Hypothalamus (tissue), 51 donors: Measurements from ENCODE around the gene UCP2.
A peak's percentile ranks its signal among the peaks of the same experiment; 100 is the strongest.

Source experiments
- DNase-seq, 51 donors: peaks; one replicate each; lab custom pipeline; 2025; lab: John Stamatoyannopoulos, UW

The UCP2 gene

DNA sequence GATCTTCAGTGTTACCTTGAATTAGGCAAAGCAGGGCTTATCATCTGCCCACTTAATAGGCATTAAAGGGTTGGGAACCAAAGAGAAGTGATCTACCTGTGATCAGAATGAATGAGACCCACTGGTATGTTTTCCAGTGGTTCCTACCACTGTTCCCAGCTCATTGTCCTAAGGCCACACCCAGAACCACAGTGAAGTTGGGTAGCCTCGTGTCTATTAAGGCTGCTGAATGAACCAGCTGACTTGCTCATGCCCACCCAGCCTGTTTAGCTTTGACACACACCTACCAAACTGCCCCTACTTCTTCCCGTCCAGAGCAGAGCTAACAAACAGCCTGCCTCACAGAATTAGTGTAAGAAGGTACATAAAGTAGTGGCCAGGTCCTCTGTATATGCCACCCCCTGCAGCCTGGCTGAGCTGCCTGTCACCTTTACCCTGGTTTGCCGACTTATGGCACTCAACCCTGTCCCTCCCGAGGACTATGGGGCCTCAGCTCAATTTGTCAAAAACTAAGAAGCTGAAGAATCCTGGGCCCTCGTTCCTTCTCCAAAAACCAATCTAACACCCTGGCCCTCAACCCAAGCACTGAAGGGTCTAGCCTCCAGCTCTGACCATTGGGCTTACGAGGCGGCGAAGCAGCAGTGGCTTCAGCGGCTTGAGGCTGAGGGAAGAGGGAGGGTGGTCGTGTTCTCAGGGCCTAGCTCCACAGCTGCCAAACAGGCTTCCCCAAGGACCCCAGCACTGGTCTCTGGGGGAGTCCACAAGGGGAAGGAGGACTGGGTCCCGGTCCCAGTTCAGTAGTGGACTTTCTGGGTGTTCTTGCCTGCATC is 9.8 kb downstream of the UCP2 start:
- no peak for DNase-seq

DNA sequence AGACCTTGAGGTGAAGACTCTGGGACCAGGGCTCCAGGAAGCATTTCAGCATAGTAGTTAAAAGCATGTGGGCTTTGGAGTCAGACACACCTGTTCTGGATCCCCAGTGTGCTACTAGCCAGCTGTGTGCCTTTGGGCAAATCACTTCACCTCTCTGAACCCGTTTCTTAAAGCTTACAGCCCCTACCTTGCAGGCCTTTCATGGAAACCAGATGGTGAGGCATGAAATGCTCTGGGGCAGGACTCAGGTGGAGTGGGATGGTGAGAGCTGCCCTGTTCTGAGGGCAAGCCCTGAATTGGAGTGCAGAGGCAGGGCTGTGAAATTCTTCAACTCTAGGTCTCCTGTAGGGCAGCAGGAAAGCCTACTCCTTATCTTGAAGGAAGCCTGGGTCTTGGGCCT is 10.5 kb downstream of the UCP2 start:
- no peak for DNase-seq

DNA sequence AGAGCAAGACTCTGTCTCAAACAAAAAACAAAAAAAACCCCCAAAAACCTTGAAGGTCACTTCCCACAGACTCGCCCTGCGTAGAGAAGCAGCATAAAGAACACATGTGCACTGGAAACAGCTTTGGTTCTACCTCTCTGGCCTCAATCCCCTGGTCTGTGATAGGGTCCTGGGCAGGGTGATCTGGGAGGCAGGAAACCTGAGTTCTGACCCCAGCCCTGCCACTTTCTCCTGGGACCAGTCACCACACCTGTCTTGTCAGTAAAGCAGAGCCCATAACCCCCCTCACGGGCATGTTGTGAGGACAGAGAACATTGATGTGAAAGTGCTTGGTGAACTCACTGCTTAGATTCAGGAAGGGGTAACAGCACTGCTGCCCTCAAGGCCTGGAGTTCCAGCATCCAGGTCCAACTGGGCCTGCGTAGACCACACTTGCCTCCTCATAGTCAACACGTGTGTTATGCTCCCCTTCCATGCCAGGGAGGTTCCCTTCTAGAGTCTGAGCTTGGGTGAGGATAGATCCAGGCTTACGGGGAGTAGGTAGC is 11.4 kb downstream of the UCP2 start:
- no peak for DNase-seq

DNA sequence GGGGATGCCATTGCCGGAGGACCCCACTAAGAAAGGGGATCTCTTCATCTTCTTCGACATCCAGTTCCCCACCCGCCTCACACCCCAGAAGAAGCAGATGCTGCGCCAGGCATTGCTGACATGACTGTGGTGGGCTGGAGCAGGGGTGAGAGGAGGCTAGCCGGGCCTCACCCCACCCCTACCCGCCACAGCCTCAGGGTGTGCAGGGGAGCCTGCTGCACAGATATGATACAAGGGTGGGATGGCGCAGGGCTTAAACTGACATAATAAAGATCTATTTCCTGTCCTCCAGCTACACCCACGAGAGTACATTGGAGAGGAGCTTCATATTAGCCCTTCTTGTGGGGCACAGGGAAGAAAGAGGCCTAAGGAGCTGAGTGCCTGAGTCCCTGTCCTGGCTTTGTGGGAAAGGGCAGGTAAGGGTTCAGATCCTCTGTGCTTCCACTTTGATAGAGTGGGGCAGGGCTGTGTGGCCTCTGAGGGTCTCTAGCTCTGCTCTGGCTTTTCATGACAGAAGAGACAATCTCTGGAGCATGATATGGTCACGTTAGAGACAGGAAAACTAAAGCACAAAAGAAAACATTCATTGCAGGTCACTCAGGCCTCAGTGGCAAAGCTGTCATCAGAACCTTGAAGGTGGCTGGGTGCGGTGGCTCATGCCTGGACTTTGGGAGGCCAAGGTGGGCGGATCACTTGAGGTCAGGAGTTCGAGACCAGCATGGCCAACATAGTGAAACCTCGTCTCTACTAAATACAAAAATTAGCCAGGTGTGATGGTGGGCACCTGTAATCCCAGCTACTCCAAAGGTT is 12.4 kb downstream of the UCP2 start:
- no peak for DNase-seq

DNA sequence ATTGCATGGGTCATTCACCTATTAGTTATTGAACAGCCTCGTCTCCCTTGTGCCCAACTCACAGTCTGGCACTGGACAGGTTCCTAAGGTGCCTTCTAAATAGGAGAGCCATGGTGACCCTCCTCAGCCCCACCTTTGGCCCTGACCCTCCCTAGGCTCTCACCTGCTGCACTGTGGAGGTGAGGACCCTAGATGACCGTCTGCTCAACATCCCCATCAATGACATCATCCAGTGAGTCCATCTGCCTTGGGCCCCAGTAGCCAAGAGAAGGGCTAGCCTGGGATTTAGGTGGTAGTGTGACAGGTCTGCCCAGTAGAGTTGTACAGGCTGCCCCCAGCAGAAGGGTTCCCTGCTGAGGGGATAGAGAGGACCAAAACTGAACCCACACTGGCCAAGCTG is 13.6 kb downstream of the UCP2 start:
- DNase-seq, result no peak

DNA sequence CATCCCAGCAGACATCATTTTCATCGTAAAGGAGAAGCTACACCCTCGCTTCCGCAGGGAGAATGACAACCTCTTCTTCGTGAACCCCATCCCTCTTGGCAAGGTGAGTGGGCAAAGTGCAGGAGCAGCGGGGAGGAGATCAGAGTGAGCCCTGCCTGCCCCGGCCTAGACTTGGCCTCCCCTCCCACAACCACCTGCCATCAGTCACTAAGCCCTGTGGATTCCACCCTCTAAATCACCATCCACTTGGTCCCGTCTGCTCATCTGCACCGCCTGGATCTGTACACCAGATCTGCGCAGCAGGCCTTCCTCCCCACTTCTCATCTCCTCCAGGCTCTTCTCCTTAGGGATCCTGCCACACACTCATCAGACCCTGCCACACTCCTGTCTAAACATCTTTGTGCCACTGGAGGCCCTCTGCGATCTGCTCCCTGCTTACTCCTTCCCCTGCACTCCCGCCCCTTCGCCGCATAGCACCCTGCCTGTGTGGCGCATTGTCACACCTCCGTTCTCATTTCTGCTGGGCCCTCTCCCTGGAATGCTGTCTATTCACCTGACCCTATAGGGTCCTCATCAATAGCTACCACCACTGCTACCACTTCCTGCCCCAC is 14.2 kb downstream of the UCP2 start:
- DNase-seq, result no peak

DNA sequence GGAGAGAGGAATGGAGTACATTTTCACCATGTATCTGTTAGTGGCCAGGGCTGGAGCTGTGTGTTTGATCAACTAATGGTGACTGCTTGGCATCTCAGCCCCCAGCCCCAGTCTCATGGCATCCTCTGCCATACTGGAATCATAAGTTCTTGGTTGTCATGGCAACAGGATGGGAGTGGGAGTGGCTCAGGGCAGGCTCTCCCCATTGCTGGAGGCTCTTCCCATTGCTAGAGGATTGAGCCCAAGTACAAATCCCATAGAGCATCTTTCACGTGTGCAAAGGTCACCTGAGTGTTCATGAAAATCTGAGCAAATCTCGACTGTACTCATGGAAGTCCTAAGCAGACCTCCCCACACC is 16.9 kb downstream of the UCP2 start:
- no peak for DNase-seq

DNA sequence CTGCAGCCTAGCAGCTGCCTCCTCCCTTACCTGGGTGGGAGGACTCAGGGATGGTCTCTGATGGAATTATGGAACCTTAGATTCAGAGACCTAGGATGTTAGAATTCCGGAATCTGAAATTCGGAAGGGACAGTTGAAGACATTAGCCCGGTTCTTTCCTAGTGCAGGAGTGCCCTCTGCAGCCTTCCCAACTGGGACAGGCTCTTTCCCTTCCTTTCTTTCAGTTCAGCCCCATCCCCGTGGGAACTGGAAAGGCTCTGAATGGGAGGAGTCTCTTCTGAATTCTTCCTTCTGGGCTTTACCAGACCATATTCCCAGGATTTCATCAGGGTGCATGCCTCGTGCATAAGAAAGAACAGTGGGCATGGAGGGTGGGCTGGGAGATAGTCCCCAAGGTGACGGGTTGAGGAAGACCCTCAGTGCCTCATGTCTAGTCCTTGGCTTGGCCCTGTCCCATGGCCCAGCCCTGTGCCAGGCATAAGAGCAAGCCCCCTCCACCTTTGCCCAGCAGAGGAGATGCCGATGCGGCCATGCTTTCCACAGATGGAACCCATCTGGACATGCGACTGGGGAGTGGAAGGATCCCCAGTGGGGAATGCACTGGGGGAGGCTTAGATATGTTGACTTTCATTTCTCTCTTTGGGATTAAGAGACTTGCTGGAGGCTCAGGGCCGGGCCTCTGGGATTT is 17.4 kb downstream of the UCP2 start:
- DNase-seq, result no peak

DNA sequence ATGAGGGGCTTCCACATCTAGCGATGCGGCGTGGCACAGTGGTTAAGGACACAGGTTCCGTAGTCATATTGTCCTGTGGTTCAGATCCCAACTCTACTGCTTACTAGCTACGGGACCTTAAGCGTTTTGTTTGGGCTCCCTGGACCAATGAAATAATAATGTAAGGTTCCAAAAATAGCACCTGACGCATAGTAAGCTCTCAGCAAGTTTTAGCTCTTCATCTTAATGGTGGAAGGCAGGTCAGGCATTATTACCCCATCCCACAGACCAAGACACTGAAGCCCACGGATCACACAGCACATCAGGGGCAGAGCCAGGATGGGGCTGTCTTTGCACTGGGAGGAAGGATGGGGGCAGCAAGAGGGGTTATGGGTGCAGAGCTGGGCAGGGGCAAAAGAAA is 18.8 kb downstream of the UCP2 start:
- no peak for DNase-seq

DNA sequence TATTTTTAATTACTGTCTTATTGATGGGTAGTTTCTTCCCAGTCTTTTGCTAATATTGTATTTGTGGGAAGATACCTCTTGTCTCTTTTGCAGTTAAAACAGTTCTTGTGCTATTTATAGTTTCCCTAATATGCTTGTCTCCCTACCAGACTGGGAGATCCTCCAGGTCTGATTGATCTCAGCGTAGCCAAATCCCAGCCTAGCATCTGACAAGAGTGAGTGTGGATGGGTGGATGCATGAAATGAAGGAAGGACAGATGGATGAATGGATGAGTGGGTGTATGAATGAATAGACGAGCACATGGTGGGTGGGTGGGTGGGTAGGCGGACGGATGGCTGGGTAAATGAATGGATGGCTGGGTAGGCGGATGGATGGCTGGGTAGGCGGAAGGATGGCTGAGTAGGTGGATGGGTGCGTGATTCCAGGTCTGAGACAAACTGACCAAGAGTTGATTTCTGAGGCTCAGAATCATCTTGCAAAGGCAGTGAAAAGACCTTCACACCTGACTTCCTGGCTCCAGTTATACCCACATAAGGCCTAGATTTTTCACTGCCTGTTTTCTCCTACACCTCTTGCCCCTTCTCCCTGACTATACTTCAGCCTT is 20.4 kb downstream of the UCP2 start:
- DNase-seq, result peak in 1 of 51 donors; percentile 20

DNA sequence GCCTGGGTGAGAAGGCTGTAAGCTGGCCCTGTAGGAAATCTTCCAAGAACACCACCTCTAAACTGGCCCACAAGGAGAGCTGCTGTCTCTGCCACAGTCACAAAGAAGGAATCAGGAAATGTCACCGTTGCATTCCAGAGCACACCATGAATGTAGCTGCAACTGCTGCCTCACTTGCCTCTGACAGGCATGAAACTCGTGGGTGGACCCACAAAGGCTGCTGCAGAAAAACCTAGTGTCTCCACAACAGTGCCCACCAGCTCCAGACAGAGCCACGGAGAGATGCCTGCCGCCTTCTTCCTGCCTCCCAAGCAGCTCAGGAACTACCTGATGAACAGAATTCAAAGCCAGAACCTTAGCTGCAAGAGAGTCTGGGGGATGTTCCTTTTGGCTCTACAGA is 21.3 kb downstream of the UCP2 start:
- DNase-seq, result peak in 1 of 51 donors; percentile 16

DNA sequence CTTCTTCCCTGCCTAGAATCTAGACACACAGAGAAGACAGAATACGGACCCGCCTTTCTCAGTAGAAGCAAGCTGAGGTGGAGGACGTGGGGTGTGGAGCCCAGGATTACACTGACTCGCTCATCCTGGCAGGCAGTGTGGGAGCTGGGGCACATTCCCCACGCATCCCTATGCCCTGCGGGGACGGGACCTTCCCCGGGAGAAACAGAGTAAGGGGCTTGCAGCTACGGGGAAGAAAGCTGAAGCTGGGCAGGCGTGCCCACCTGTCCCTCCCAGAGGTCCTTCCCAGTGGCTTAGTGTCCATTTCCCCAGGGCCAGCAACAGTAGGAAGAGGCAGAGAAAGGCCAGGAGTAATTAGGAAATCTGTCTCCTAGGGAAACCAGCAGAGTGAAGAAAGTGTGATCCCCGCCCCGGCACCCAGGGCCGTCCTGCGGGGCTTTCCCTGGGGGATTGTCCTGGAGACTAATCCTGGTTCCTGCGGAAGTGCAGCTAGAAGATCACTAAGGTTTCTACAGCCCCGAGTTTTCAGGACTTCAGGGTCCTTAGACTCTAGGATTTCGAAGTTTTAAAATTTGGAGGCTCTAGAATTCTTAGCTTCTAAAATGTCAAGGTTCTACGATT is 24.0 kb downstream of the UCP2 start:
- DNase-seq, result no peak

DNA sequence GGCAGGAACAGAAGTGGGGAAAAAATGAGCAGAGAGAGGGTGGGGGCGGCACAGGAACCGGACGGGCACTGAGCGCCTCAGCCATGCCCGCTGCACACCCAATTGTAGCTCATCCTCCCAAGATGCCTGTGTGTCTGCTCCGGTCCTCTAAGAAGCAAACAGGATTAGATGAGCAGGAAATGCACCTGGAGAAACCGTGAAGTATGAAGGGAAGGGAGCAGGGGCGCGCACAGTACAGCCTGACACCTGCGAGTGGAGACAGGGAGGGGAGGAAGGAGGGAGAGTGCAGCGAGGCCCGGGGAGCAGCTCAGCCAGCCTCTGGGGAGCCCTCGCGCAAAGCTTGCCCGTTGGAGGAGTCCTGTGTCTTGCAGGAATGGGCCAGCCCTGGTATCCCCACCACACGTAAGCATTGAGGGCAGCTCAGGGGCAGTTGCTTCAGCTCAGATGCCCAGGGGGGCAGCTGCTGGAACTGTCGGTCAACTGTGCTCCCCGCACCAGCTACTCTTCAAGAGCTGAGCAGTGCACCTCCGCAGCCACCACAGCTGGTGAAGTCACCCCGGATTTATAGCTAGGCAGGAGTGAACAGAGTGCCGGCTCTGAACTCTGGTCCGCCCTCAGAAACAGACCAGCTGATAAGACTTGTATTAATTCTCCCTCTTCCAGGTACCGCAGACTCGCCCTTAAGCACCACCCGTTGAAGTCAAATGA is 24.8 kb downstream of the UCP2 start:
- no peak for DNase-seq

DNA sequence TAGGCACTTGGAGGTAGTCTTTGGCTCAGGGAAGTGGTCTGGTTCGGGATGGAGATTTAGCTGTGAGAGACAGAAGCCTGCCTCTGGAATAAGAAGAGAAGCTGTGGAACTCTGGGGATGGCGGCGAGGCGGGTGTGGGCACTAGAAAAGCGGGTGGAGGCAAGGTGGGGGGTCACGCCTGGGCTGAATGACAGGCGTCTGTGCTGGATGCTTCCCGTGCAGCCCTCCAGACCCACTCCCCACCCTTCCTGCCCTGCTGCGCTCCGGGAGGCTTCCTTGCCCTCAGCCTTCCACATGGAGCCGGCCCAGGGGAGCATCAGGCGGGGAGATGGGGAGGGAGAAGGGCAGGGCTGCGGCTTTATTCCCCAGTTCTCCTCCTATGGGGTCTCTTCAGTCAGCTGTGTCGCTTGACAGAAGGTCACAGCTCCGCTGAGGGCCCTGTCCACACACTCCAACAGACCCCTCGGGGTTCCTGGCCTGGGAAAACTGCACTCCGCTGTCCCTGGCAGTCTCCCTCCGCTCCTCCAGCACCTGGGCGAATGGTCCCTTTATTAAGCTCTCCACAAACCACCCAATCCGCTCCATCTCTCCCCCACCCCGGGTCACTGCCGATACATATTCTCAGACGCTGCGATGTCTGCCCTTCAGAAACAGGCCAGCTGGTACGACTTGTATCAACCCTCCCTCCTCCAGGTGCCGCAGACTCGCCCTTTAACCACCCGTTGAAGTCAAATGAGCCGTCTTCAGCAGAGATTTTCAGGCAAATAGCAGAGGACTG is 25.6 kb downstream of the UCP2 start:
- DNase-seq, result no peak

DNA sequence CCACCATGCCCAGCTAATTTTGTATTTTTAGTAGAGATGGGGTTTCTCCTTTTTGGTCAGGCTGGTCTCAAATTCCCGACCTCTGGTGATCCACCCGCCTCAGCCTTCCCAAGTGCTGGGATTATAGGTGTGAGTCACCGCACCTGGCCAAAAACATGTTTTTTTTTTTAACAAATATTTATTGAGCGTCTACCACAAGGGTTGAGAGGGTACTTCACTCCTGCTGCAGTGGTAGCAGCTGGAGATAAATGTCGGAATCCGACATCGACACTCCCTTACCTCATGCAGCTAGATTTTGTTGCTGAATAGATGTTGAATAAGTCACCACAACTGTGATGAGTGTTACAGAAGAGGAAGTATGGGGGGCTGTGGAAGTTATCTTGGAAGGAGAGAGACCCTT is 30.8 kb downstream of the UCP2 start:
- DNase-seq, result no peak

DNA sequence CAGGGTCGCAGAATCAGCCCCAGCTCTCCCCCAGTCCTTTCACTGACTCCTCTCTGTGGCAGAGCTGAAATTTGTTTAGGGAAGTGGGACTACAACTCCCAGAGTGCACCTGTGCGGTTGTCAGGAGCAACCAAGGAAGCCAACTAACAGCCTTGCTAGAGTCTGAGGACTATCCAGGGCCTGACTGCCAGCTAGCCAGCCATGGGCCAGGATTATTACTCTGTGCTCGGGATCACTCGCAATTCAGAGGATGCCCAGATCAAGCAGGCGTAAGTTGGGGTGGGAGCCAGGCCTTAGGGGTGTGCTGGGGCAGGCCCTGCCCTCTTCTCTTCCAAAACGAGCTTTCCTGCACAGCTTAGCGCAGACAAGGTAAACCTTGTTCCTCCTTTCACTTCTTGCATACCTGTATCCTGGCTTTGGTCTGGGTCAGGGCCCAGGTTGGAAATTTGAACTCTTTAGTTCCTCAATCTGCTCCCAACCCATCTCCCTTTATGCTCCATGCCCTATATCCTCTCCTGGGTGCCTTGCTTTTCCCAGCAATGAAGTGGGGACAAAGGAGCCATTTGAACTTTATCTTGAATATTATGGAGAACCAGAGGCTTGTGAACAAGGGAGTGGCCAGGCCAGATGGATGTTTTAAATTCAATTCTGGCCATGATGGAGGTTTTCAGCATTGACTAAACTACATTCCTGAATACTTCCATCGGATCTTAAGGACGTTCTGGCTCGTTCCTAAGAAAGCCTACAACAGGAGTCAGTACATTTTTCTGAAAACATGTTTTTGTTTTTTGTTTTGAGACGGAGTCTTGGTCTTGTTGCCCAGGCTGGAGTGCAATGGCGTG is 31.6 kb downstream of the UCP2 start, which contains the start of gene DNAJB13:
Gene DNAJB13, plus strand, starts transcription at position 158 of the 842 bp plus-strand sequence. Its CDS starts 44 bp downstream, at position 202.
- peak in 20 of 51 donors; percentile 3 to 50 (median 18) for DNase-seq

DNA sequence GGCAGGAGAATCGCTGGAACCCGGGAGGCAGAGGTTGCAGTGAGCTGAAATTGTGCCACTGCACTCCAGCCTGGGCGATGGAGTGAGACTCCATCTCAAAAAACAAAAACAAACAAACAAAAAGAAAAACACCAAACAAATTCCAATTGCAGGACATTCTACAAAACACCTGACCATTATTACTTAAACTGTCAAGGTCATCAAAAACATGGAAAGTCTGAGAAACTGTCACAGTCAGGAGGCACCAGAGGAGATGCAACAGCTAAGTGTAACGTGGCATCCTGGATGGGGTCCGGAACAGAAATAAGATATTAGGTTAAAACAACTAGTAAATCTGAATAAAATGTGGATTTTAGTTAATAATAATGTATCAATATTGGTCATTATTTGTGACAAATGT is 32.7 kb downstream of the UCP2 start:
- no peak for DNase-seq
